Muscle layer of colon (tissue), 2 donors: ENCODE data around the gene PPP4R1.
A peak's percentile ranks its signal among the peaks of the same experiment; 100 is the strongest.

Experiments used
- H3K27ac ChIP-seq: one replicate; pipeline ENCODE4 v1.7.0; 2013; ENCODE audit warnings: low read depth, mild to moderate bottlenecking, low read length, moderate library complexity
- H3K27me3 ChIP-seq, 2 donors: one replicate each; pipeline ENCODE4 v1.7.0; 2013; ENCODE audit warnings: low read length in 2 of 2, mild to moderate bottlenecking in 2 of 2; ENCODE audit not compliant: insufficient read depth in 2 of 2, control insufficient read depth in 1 of 2
- H3K36me3 ChIP-seq: one replicate; pipeline ENCODE4 v1.7.0; 2013; ENCODE audit warnings: mild to moderate bottlenecking, low read length; ENCODE audit not compliant: insufficient read depth
- H3K4me1 ChIP-seq: one replicate; pipeline ENCODE4 v1.7.0; 2013; ENCODE audit warnings: mild to moderate bottlenecking, low read length; ENCODE audit not compliant: insufficient read depth
- H3K4me3 ChIP-seq, 2 donors: one replicate each; pipeline ENCODE4 v1.7.0; 2013; ENCODE audit warnings: low read length in 2 of 2, low read depth in 1 of 2, mild to moderate bottlenecking in 1 of 2, moderate library complexity in 1 of 2
- H3K9ac ChIP-seq: one replicate; pipeline ENCODE4 v1.7.0; 2013; ENCODE audit warnings: low read length
- H3K9me3 ChIP-seq: one replicate; pipeline ENCODE4 v1.7.0; 2013; ENCODE audit warnings: mild to moderate bottlenecking, low read length
- donor health status: abdominal sarcoma.
- donor health status: Adenocarcinoma of cecum.

Gene PPP4R1

DNA sequence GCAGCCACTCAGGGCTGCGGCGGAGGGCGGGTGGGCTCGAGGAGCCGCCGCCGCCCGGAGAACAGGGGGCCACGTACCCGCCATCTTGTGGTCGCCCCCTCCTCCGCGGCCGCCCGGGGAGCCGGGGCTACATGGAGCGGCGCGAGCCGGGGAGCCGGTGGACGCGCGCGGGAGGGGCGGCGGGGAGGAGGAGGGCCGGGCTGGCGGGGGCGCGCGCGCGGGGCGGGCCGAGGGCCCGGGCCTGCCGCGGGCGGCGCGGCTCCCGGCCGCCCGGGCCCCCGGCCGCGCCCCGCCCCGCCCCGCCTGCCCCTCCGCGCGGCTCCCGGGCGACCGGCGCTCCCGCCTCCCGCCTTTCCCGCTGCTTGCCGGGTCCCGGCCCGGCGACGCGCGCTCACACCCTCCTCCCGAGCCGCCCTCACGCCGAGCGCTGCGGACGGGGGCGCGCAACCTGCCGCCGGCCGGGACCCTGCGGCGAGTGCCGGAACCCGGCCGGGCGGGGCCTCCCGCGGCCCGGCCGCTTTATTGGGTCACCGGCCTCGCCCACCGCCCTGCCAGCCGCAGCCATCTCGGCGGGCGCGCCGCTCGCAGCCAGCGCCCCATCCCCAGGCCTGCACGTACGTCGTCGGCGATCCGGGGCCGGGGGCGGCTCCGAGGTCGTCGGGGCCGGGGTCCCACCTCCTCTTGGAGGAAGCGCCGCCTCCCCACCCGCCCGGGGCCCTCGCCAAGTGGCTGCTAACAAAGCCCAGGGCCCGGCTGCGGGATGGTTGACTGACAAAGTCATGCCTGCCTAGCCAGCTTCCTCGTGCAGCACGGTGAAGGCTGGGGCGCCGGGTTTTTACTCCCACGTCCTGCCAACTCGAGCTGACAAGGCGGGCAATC is at the start of gene PPP4R1:
Gene PPP4R1, minus strand, starts transcription at position 159 of the 879 bp plus-strand sequence. Its CDS starts 75 bp downstream, at position 84.
- H3K9ac ChIP-seq: peak within 1 kb of the TSS; percentile 63
- H3K27me3 ChIP-seq: no peaks in the 10 kb centered on the region
- no peaks in the 10 kb centered on the region for H3K9me3 ChIP-seq
- no peaks in the 10 kb centered on the region for H3K36me3 ChIP-seq
- H3K4me3 ChIP-seq: peak within 1 kb of the TSS; percentile 69 to 70
- peak within 1 kb of the TSS; percentile 99 for H3K27ac ChIP-seq
- peaks cover 30% of the 10 kb centered on the region for H3K4me1 ChIP-seq

- no peaks in the 10 kb centered on the region for H3K9me3 ChIP-seq
- H3K4me3 ChIP-seq: no peak overlapping the region
- H3K27me3 ChIP-seq: no peaks in the 10 kb centered on the region
- H3K27ac ChIP-seq: no peak overlapping the region
- no peaks in the 10 kb centered on the region for H3K36me3 ChIP-seq
- H3K4me1 ChIP-seq: no peaks in the 10 kb centered on the region
- no peak overlapping the region for H3K9ac ChIP-seq
Measured at GRCh38 chr18:9663377-9663776, 49.0 kb upstream of the PPP4R1 start.

GRCh38 chr18:9661564-9661963 is 47.2 kb upstream of the PPP4R1 start:
- Histone ChIP-seq H3K4me3 (no peak overlapping the region), H3K27me3 (no peaks in the 10 kb centered on the region), H3K9me3 (no peaks in the 10 kb centered on the region)

DNA sequence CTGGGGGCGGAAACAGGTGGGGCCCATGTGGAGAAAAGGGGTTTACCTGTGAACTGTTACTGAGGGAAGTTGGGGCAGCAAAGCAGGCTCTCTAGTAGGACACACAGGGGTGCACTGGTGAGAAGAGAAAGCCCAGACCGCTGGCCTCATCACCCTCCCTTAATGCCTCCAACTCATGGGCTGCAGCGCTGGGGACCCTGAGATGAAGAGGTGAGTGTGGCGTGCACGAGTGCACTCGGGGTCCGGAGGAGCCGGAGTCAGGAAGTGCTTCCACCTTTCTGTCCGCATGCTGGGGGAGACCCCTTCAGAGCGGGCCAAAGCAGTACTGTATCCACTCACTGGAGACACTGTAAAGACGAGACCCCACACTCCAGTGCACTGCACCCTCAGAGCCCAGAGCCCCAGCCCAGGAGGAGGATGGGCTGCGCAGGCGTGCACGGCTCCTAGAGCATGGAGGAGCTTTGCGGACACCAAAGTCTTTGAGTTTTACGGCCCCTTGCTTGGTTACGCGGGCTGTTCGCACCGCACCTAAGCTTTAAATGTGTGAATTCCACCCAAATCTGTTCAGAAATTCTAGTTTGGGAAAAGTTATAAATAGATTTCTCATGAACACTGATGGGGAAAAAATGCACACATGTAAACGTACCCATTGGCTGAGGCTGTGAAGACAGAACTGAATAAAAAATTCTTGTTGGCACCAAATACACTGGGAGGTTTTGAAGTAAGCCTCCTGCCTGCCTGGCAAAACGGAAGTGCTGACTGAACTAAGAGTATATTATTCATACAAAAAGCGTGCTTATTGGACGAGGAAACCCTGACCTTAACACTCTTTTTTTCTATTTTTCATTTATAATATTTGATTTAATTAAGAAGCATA is 45.4 kb upstream of the PPP4R1 start:
- no peaks in the 10 kb centered on the region for H3K27me3 ChIP-seq
- H3K4me1 ChIP-seq: no peaks in the 10 kb centered on the region
- no peak overlapping the region for H3K27ac ChIP-seq
- no peak overlapping the region for H3K4me3 ChIP-seq
- no peaks in the 10 kb centered on the region for H3K9me3 ChIP-seq
- H3K36me3 ChIP-seq: no peaks in the 10 kb centered on the region
- H3K9ac ChIP-seq: no peak overlapping the region

More at GRCh38 chr18:9661564-9661963, 47.2 kb upstream of the PPP4R1 start:
- no peak overlapping the region for H3K27ac ChIP-seq
- no peak overlapping the region for H3K9ac ChIP-seq
- no peaks in the 10 kb centered on the region for H3K36me3 ChIP-seq
- no peaks in the 10 kb centered on the region for H3K4me1 ChIP-seq

- no peak overlapping the region for H3K9ac ChIP-seq
- no peaks in the 10 kb centered on the region for H3K27me3 ChIP-seq
- no peak overlapping the region for H3K4me3 ChIP-seq
- no peaks in the 10 kb centered on the region for H3K36me3 ChIP-seq
- H3K4me1 ChIP-seq: no peaks in the 10 kb centered on the region
- no peak overlapping the region for H3K27ac ChIP-seq
- H3K9me3 ChIP-seq: no peaks in the 10 kb centered on the region
Measured at GRCh38 chr18:9658087-9658641, 43.8 kb upstream of the PPP4R1 start.

DNA sequence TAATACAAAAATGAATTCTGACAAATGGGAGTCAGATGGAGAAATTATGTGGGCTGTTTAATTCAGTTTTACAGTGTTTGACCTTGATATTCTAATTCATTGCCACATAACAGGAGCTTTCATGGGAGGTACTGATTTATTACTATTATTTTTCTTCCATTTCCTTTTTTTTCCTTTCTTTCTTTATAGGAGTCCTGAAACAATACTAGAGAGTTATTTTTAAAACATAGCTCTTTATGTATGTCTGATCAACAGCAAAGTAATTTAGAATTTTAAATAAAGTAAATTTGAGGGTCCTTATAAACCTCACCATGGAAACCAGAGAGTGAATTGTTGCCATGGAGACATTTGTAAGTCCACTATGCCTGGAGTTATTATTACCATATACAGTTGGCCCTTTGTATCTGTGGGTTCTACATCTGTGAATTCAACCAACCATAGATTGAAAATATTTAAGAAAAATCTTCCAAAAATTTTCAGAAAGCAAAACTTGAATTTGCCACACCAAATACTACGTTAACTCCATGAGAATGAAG is 40.9 kb upstream of the PPP4R1 start:
- no peaks in the 10 kb centered on the region for H3K27me3 ChIP-seq

DNA sequence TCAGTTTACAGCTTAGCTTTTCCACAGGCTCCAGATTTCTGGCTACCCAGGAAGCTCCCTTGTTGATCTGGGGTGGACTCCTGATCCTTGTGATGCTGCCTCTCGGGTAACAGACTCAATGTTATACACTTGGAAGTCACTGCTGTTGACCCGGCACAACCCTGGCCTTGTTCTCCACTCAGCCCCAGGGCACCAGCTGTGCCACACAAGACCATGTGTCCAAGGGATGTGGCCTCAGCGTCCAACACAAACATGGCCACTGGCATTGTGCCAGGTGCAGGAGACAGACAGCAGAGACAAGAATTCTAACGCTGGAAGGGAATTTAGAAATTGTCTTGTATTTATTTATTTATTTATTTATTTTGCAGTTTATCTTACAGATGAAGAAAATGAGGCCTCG is 39.0 kb upstream of the PPP4R1 start:
- H3K4me1 ChIP-seq: no peaks in the 10 kb centered on the region
- H3K9ac ChIP-seq: no peak overlapping the region
- H3K27ac ChIP-seq: no peak overlapping the region

More for the DNA sequence above, 40.9 kb upstream of the PPP4R1 start:
- Histone ChIP-seq H3K4me3 (no peak overlapping the region), H3K9ac (no peak overlapping the region), H3K27ac (no peak overlapping the region), H3K4me1 (no peaks in the 10 kb centered on the region), H3K36me3 (no peaks in the 10 kb centered on the region), H3K9me3 (no peaks in the 10 kb centered on the region)

GRCh38 chr18:9649164-9649540 is 34.8 kb upstream of the PPP4R1 start:
- Histone ChIP-seq H3K27ac (no peak overlapping the region), H3K9ac (no peak overlapping the region), H3K9me3 (no peaks in the 10 kb centered on the region), H3K4me3 (no peak overlapping the region), H3K4me1 (no peaks in the 10 kb centered on the region), H3K36me3 (no peaks in the 10 kb centered on the region), H3K27me3 (no peaks in the 10 kb centered on the region)

More for the DNA sequence above, 39.0 kb upstream of the PPP4R1 start:
- H3K9me3 ChIP-seq: no peaks in the 10 kb centered on the region
- H3K36me3 ChIP-seq: no peaks in the 10 kb centered on the region
- no peak overlapping the region for H3K4me3 ChIP-seq
- H3K27me3 ChIP-seq: no peaks in the 10 kb centered on the region

GRCh38 chr18:9648431-9649163 is 34.2 kb upstream of the PPP4R1 start:
- Histone ChIP-seq H3K9ac (no peak overlapping the region), H3K27me3 (no peaks in the 10 kb centered on the region), H3K4me1 (peaks cover 5% of the 10 kb centered on the region), H3K9me3 (no peaks in the 10 kb centered on the region), H3K4me3 (no peak overlapping the region), H3K27ac (no peak overlapping the region), H3K36me3 (no peaks in the 10 kb centered on the region)

- Histone ChIP-seq H3K4me3 (no peak overlapping the region), H3K9me3 (no peaks in the 10 kb centered on the region), H3K9ac (no peak overlapping the region), H3K27me3 (no peaks in the 10 kb centered on the region), H3K4me1 (peaks cover 12% of the 10 kb centered on the region), H3K27ac (no peak overlapping the region), H3K36me3 (no peaks in the 10 kb centered on the region)
Measured at GRCh38 chr18:9647496-9648323, 33.4 kb upstream of the PPP4R1 start.
